Measurements from ENCODE around the gene ADRA2A. TPM values are rescaled to one million over a fixed set of nuclear protein-coding genes. Genes with fewer than 3 reads are reported as not detected.

ADRA2A gene
- total RNA-seq, 8 experiments from 2014 or later, result 1.5 to 14.2 (median 3.1) TPM

DNA sequence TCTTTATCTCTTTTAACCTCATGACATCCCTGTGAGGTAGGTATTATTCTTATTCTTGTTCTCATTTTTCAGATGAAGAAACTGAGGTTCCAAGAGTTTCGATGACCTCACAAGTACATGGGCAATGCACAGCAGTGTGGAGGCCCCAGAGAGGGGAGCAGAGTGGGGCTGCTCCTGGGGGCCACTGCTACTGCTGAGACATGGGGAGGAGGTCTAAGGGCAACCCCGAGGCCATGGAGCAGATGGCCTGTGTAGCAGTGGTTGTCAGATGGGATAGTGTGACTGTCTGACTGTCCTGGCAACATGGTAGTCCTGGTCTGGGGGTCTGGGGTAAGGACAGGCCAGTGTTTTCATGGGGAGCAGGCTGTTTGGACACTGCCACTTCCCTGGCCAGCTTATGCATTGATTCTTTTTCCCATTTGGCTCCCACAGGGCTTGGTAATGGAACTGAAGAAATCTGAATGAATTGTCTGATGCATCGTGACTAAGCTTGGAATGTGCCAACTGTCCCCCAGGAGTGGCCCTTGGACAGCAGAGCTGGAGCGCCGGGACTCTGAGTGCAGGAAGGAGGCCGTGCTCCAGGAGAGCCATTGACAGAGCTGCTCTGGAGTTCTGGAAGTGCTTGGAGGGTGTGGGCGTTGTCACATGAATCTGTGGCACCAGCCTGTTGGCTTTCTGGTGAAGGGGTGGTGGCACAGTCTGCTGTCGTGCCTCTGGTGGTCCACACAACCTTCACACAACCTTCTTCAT lies 40.9 kb downstream of the ADRA2A start:
- in situ Hi-C loops (cut with MboI; ENCODE audit: low pct_unique_long_range_greater_than_20kb in 2 of 9, low sequenced_read_pairs in 9 of 9, unreplicated experiment in 9 of 9), result no loop called here
- no peak overlapping the region for H3K4me3 ChIP-seq
- H3K27ac ChIP-seq, result no peak overlapping the region
- 12 to 100% (median 76%) methylated on average over 1 to 5 of the region's 8 CpGs; no CpG with 5 or more reads in 3 of the 10 experiments for WGBS, 10 experiments
- peak in 1 of 8 experiments; percentile 25 for ATAC-seq (replicated peaks in 6 of 8)
- no peaks in the 10 kb centered on the region for H3K4me1 ChIP-seq (replicated peaks in 1 of 2)

DNA sequence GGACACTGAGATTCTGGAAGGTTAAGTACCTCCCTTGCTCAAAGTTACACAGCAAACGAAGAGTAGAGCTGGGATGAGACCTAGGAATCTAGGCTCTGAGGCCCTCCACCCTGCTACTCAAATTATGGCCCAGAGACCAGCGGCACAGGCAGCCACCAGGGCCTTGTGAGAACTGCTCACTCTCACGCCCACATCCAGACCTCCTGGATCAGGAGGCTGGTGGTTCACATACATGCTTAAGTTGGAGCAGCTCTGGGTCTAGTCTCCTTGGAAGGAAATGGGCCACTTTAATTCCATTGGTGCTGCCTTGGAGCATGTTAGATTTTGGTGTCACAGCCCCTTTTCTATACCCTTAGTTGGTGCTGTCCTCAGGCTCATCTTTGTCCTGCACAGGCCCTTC lies 41.9 kb downstream of the ADRA2A start:
- Histone ChIP-seq H3K27ac (no peak overlapping the region), H3K4me1 (replicated peaks in 1 of 2) (no peaks in the 10 kb centered on the region), H3K4me3 (no peak overlapping the region)
- no peak for ATAC-seq (replicated peaks in 6 of 8)
- in situ Hi-C loops (cut with MboI; ENCODE audit: low pct_unique_long_range_greater_than_20kb in 2 of 9, low sequenced_read_pairs in 9 of 9, unreplicated experiment in 9 of 9), result no loop called here
- 40 to 100% (median 60%) methylated on average over 1 to 3 of the region's 3 CpGs; no CpG with 5 or more reads in 5 of the 10 experiments for WGBS, 10 experiments

DNA sequence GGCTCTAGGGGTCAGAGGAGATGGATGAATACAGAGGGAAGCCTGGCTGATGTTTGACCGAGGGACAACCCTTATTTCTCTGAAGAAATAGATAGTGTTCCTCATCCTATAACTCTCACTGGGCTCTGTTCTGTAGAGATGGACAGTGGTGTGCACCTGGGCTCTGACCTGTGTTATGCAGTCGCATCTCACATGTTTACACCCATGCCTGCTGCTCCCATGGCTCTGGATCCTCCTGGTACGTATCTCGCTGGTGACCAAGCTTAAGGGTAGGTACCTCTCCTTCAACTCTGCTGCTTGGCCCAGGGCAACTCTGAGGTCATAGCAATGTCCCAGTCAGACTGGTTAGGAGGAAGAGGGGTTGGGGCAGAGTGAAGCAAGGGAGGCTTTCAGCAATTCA lies 42.8 kb downstream of the ADRA2A start:
- in situ Hi-C loops (cut with MboI; ENCODE audit: low pct_unique_long_range_greater_than_20kb in 2 of 9, low sequenced_read_pairs in 9 of 9, unreplicated experiment in 9 of 9), result no loop called here
- ATAC-seq (replicated peaks in 6 of 8), result no peak
- WGBS, 10 experiments, result 63 to 92% (median 81%) methylated on average over 1 to 4 of the region's 4 CpGs; no CpG with 5 or more reads in 6 of the 10 experiments
- H3K4me3 ChIP-seq, result no peak overlapping the region
- H3K27ac ChIP-seq, result no peak overlapping the region
- H3K4me1 ChIP-seq (replicated peaks in 1 of 2), result no peaks in the 10 kb centered on the region

DNA sequence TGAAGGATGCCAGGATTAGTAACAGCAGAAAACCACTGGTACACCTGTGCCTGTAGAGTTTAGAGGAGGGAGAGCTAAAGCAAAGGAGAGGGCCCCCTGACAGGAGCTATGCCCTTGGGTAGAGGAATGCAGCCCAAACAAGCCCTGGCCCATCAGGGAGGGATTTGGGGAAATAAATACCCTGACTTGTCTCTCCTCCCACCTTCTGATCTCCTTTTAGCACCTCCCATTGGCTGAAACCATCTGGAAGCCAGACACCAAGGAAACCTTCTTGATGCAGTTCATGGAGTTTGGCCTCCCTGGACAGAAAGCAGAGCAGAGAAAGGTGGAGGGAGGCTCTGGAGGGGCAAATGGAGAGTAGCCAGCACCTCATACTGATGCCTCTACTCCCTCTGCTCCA lies 45.3 kb downstream of the ADRA2A start:
- Histone ChIP-seq H3K4me3 (no peak overlapping the region), H3K27ac (no peak overlapping the region), H3K4me1 (replicated peaks in 1 of 2) (no peaks in the 10 kb centered on the region)
- in situ Hi-C loops (cut with MboI; ENCODE audit: low pct_unique_long_range_greater_than_20kb in 2 of 9, low sequenced_read_pairs in 9 of 9, unreplicated experiment in 9 of 9), result no loop called here
- no peak for ATAC-seq (replicated peaks in 6 of 8)

DNA sequence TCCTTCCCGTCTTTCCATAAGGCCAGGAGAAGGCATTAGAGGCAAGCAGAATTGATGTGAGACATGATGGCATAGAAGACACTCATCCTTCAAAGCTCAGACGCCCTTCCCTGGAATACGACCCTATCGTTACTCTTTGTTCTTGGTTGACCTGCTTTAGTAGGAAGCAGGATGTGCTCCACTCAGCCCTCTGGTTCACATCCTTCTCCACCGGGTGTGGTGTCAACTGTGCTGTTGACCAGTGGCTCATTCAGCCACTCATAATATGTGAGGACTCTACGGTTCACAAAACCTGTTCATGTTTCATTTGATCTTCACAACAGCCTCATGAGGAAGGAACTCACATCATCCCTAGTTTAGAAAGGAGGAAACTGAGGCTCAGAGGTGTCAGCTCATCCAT lies 47.1 kb downstream of the ADRA2A start:
- no peak for ATAC-seq (replicated peaks in 6 of 8)
- 35 to 98% (median 81%) methylated on average over 2 to 5 of the region's 6 CpGs; no CpG with 5 or more reads in 4 of the 10 experiments for WGBS, 10 experiments
- Histone ChIP-seq H3K4me1 (replicated peaks in 1 of 2) (peaks cover 0 to under 1% of the 10 kb centered on the region in 2 donors), H3K4me3 (no peak overlapping the region), H3K27ac (no peak overlapping the region)
- in situ Hi-C loops (cut with MboI; ENCODE audit: low pct_unique_long_range_greater_than_20kb in 2 of 9, low sequenced_read_pairs in 9 of 9, unreplicated experiment in 9 of 9), result no loop called here

DNA sequence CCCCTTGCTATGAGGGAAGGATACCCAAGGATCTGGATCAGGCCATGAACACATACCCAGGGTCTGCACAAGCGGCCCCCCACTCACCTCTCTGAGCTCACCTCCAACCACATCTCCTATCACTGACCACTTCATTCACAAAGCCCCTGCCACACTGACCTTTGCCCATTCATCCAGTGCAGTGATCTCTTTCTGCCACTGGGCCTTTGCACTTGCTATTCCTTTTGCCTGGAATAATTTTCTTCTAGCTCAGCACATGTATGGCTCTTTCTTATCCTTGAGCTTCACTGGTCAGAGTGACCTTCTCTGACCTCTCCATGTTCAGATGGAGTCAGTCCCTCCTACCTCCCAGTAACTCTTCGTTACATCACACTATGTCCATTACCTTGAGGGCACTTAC lies 48.3 kb downstream of the ADRA2A start:
- in situ Hi-C loops (cut with MboI; ENCODE audit: low pct_unique_long_range_greater_than_20kb in 2 of 9, low sequenced_read_pairs in 9 of 9, unreplicated experiment in 9 of 9), result no loop called here
- Histone ChIP-seq H3K4me1 (replicated peaks in 1 of 2) (peaks cover 0 to 6% of the 10 kb centered on the region in 2 donors), H3K27ac (no peak overlapping the region), H3K4me3 (no peak overlapping the region)
- no peak for ATAC-seq (replicated peaks in 6 of 8)
- WGBS, 10 experiments, result 53 to 100% (median 63%) methylated on average over 1 to 2 of the region's 2 CpGs; no CpG with 5 or more reads in 2 of the 10 experiments

DNA sequence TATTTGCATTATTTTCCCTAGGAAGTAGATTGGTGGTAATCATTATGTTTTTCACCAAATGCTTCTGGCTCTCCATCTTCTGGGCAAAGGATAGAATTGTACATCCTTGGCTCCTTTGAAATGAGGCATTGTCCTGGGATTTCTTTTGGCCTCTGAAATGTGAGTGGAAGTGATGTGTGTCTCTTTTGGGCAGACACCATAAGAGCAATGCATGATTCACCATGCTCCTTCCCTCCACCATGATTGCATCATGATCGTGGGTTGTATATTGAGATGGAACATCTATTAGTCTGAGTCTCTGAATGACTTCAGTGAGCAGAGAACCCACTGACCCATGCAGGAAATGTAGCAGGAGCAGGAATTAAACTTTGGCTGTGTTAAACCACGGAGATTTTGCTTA lies 49.2 kb downstream of the ADRA2A start:
- Histone ChIP-seq H3K4me3 (no peak overlapping the region), H3K27ac (no peak overlapping the region), H3K4me1 (replicated peaks in 1 of 2) (peaks cover 0 to 6% of the 10 kb centered on the region in 2 donors)
- peak in 3 of 8 experiments; percentile 60 to 78 (median 60) for ATAC-seq (replicated peaks in 6 of 8)
- in situ Hi-C loops (cut with MboI; ENCODE audit: low pct_unique_long_range_greater_than_20kb in 2 of 9, low sequenced_read_pairs in 9 of 9, unreplicated experiment in 9 of 9), result no loop called here
- WGBS, 10 experiments, result 0 to 100% (median 80%) methylated on average over 1 to 2 of the region's 2 CpGs; no CpG with 5 or more reads in 3 of the 10 experiments

DNA sequence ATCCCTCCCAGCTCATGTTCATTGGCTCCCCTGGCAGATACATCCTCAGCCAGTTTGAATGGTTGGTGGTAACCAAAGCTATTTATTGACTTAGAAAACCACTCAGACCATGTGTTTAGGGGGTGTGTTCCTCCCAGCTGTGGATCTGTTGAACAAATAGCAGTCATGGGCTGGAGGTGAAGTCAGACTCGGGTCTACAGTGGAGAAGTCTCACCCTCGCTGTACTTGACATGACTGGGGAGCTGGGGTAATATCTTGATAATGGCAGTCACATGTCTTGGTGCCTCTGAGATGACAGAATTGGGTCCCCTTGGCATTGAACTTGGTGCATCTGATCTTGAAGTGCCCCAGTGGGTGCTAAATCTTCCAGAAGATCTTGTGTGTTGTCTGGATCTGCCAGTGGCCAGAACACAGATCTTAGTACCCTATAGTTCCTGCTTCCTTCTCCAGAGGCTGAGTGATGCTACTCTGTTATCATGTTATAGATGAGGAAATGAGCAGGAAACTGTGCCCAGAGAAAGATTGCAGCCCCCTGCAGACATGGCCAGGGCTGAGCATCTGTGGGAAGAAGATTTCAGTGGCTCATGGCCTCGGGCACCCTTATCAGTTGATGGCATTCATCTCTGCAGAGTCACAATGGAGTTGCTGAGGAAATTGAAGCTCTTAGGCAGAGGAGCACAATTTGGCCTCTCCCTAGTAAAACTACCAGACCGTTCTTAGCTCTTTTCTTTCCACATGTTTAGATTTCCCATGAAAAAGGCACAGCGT lies 50.4 kb downstream of the ADRA2A start:
- ATAC-seq (replicated peaks in 6 of 8), result no peak
- 22 to 88% (median 83%) methylated on average over 1 to 5 of the region's 5 CpGs; no CpG with 5 or more reads in 1 of the 10 experiments for WGBS, 10 experiments
- H3K4me1 ChIP-seq (replicated peaks in 1 of 2), result peaks cover 0 to 6% of the 10 kb centered on the region in 2 donors
- in situ Hi-C loops (cut with MboI; ENCODE audit: low pct_unique_long_range_greater_than_20kb in 2 of 9, low sequenced_read_pairs in 9 of 9, unreplicated experiment in 9 of 9), result no loop called here
- H3K4me3 ChIP-seq, result no peak overlapping the region
- H3K27ac ChIP-seq, result no peak overlapping the region

DNA sequence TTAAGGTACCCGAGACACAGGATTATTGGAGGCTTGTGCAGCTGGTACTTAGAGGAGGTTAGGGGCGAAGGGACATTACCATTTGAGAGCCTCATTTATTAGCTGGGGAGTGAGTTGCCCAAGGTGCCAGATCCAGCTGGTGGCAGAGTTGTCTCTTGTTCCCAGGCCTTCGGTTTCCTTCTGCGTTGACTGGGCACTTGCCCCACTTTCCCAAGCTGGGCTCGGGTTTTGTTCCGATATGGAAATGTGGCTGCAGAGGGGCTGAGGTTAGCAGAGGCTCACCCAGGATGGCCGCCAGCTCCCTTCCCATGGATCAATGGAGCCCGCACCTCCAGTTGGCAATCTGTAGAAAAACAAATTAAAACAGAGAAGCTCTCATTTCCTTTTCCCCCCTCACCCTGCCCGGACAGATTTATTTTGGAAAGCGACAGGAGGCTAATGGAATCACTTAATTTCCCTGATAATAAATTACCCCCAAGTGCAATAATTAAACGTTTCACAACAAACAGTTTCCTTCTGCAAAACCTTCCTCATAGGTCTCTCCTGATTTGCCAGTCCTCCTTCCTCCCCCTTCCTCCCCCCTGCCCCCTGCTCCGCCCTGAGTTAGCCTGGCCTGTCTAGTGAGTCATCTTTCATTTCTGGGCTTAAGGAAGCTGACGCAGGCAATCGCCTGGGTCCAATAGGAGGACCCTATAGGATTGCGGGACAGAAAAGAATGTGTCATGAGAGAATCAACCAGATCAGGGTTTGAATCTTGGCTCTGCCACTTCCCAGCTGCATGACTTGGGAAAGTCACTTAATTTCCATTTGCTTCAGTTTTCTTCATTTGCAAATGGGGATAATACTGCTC lies 51.7 kb downstream of the ADRA2A start:
- WGBS, 10 experiments, result 30 to 91% (median 70%) methylated on average over 1 to 10 of the region's 15 CpGs; no CpG with 5 or more reads in 3 of the 10 experiments
- H3K4me3 ChIP-seq, result no peak overlapping the region

DNA sequence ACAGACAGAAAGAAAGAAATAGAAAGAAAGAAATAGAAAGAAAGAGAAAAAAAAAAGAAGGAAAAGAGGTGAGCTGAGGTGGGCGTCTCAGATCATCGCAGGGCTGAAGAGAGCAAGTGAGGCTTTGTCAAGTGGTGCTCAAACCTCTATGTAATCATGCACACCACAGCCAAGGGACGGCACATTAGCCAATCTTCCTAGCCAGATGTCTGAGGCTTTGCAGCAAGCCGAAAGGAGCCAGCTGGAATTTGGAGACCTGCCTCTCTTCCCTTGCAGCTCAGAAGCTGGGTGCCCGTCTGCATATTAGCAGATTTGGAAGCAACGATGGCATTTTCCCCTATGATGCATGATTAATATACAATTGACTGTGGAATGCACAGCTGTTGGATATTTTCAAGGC lies 52.5 kb downstream of the ADRA2A start:
- Histone ChIP-seq H3K27ac (no peak overlapping the region), H3K4me1 (replicated peaks in 1 of 2) (peaks cover 0 to 6% of the 10 kb centered on the region in 2 donors), H3K4me3 (no peak overlapping the region)
- 3 to 100% (median 81%) methylated on average over 2 to 6 of the region's 6 CpGs for WGBS, 10 experiments
- in situ Hi-C loops (cut with MboI; ENCODE audit: low pct_unique_long_range_greater_than_20kb in 2 of 9, low sequenced_read_pairs in 9 of 9, unreplicated experiment in 9 of 9), result no loop called here
- peak in 2 of 8 experiments; percentile 4 to 9 for ATAC-seq (replicated peaks in 6 of 8)

More for the DNA sequence above, 51.7 kb downstream of the ADRA2A start:
- in situ Hi-C loops (cut with MboI; ENCODE audit: low pct_unique_long_range_greater_than_20kb in 2 of 9, low sequenced_read_pairs in 9 of 9, unreplicated experiment in 9 of 9), result no loop called here
- peaks cover 0 to 6% of the 10 kb centered on the region in 2 donors for H3K4me1 ChIP-seq (replicated peaks in 1 of 2)
- peak; percentile 79 to 99 (median 94) for ATAC-seq (replicated peaks in 6 of 8)
- H3K27ac ChIP-seq, result no peak overlapping the region

DNA sequence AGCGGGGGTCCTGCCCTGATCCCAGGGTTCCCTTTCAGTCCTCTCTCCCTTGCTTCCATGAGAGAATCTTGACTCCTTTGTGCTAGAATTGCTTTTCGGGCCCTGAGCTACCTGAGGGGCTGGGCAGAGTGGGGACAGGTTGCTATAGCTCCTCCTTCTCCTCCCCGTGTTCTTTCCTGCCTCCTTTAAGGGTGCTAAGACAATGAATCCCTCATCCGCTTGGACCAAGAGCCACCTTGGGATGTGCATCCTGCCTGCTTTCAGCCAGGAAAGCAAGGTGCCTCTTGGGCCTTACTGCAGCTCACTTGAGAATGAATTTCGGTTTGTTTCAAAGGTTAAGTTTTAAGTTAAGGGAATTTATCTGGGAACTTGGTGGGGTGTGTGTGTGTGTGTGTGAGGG lies 53.6 kb downstream of the ADRA2A start:
- ATAC-seq (replicated peaks in 6 of 8), result no peak
- in situ Hi-C loops (cut with MboI; ENCODE audit: low pct_unique_long_range_greater_than_20kb in 2 of 9, low sequenced_read_pairs in 9 of 9, unreplicated experiment in 9 of 9), result no loop called here
- WGBS, 10 experiments, result 43 to 100% (median 84%) methylated on average over 1 to 4 of the region's 5 CpGs; no CpG with 5 or more reads in 4 of the 10 experiments

More for the DNA sequence above, 53.6 kb downstream of the ADRA2A start:
- Histone ChIP-seq H3K4me1 (replicated peaks in 1 of 2) (peaks cover 0 to 6% of the 10 kb centered on the region in 2 donors), H3K4me3 (no peak overlapping the region), H3K27ac (no peak overlapping the region)

All from motor neuron (in vitro differentiated cells).